OCI-M2 (cell line): ENCODE results near the gene ARHGEF19.

ENCODE experiments used
- DNase-seq: peaks from one replicate; lab custom pipeline; 2025; ENCODE audit not compliant: unreplicated experiment; lab: John Stamatoyannopoulos, UW

Gene ARHGEF19

DNA sequence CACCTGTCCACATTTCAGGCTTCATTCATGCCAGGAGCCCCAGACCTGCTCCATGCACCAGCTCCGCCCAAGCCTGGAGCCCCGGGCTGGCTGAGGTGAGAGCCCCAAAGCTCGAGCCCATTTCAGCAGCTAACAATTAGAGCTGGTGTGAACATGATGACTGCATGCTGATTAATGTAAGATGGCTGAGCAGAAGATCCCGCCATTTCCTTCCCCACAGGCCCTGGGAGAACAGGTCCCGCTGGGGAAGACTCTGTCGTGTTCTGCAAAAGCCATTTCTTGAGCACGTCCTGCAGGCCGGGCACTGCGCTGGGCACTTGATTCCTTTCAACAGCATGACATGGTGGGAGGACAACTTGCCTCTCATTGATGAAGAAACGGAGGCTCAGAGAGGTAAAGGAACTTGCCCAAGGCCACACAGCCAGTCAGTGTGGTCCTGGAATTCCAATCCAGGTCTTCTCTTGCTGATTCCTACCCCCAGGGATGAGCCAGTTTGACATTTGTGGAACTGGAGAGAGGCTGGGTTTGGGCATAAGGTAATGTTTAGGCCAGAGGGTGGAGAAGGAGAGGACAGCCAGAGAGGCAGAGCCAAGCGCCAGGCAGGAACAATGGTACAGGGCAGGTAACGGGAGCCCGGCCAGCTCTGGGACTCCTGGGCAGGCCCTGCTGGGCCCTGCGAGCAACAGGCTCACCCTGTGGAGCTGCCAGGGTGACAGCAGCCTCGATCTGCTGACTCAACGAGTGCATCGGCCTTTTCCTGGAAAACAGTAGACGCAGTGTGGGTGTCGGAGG, 28.5 kb downstream of the ARHGEF19 start:
- DNase-seq = no peak

DNA sequence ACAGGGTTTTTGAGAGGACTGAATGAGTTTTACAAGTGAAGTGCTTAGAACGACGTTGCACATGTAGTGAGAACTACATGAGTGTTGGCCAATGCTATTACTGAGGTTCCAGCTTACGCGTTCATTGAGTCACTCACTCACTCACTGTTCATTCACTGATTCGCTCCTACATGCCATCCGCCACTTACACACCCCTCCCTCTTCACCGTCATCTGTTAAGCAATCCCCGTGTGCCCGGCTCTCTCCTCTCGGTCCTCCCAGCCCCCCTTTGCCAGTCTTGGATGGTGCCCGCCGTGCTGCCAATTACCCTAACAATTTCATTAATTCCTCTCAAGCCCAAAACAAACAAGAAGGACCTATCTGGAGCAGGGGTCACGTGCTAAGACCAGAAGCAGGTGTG, 29.3 kb downstream of the ARHGEF19 start:
- DNase-seq = no peak

DNA sequence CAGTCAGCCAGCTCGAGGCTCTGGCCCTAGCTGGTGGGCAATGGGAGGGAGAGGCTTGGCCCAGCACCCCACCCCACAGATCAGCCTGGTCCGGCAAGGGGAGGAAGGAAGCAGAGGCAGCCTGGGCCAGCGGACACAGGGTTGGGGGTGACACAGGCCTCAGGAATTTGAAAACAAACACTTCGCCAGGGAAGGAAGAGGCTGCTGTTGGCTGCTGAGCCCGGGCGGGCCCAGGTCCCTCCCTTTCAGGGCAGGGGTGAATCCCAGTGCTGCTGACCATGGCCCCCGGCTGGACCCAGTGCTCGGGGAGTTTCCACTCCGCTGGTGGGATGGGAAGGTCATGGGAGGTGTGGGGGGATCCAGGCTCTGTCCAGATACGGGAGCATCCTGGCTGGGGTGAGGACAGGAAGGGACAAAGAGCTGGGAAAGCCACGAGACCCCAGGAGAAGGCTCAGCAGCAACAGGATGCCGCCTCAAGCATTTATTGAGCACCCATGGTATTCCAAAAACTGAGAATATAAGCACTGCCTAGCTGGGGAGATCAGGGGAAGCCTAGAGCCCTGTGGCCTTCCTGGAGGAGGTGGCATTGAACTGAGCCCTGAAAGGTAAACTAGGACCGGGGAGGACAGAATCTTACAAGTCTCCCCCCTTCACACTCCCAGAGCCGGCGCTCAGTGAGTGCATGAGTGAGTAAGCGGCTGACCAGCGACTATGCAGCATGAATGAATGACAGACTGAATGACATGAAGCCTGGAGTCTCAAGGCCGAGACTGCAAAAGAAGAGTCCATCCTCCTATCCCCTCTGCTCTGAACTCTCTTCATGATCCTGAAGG, 30.3 kb downstream of the ARHGEF19 start:
- no peak for DNase-seq

DNA sequence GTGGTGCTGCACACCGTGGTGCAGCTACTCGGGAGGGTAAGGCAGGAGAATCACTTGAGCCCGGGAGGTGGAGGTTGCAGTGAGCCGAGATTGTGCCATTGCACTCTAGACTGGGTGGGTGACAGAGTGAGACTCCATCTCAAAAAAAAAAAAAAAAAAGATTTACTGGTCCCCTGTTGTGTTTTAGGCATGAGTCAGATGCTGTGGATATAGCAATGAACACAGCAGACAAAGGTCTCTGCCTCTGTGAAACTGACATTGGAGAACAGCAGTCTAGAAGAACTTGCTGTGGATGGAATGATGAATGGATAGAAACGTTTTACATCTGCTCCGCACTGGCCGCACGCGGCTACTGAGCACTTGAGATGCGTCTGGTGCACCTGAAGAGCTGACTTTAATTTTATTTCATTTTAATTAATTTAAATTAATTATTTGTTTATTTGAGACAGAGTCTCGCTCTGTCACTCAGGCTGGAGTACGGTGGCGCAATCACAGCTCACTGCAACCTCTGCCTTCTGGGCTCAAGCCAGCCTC, 32.1 kb downstream of the ARHGEF19 start:
- DNase-seq = no peak

DNA sequence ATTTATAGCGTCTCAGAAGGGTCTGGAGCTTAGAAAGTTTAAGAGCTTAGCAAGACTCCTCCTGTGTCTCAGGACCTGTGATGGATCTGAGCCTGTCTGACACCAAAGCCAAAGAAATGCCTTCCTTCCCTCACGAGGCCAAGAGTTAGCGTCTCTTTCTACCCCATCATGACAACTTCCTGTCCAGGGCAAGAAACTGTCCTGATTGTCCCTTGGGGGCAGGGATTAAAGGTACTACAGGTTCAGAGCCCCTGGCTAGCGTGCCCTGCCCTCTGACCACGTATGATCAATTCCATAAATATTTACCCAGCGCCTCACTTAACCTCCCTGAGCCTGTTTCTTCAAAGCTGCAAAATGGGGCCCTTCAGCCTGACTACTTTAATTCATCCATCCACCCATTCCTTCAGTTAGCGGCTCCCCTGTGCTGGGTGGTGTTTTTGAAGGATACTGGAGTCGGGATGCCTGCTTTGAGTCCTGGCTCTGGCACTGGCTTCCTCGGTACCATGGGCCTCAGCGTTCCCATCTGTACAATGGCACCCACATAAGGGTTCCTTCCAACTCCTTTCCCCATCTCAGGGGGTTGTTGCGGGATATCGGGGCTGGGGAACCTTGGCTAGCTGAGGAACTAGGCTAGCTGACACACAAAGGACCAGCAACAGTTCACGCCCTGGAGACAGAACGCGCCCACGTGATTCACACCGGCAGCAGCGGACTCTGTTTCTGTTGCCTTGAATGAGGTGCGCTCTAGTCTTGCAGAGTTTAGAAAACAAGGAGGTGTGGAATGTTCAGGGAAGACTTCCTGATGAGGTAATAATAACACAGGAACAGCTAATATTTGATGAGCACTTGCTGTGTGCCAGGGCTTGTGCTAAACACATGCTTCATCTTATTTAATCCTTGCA, 33.6 kb downstream of the ARHGEF19 start:
- no peak for DNase-seq

DNA sequence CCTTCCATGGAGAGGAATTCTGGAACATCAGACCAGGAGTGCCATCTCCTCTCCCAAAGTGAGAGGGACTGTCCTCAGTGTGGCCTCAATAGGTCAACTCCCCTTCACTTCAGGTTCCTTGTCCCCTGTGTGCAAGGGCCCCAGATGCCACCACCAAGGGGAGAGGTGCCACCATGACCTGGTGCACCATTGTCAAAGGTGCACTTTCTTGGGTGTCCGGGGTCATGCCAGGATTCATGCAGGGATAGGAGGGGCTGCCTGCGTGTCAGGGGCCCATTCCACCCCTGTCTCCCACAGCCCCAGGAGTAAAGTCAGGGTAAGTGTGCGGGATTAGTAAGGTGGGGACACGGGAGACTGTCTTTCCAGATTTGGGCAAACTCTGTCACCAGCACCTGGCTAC, 35.1 kb downstream of the ARHGEF19 start:
- DNase-seq = no peak

GRCh38 chr1:16176653-16177052, 35.8 kb downstream of the ARHGEF19 start:
- no peak for DNase-seq

- no peak for DNase-seq
Measured at GRCh38 chr1:16175610-16176553, 36.6 kb downstream of the ARHGEF19 start.

GRCh38 chr1:16174886-16175598, 37.4 kb downstream of the ARHGEF19 start:
- no peak for DNase-seq

- DNase-seq = no peak
Measured at GRCh38 chr1:16174261-16174868, 38.1 kb downstream of the ARHGEF19 start.

DNA sequence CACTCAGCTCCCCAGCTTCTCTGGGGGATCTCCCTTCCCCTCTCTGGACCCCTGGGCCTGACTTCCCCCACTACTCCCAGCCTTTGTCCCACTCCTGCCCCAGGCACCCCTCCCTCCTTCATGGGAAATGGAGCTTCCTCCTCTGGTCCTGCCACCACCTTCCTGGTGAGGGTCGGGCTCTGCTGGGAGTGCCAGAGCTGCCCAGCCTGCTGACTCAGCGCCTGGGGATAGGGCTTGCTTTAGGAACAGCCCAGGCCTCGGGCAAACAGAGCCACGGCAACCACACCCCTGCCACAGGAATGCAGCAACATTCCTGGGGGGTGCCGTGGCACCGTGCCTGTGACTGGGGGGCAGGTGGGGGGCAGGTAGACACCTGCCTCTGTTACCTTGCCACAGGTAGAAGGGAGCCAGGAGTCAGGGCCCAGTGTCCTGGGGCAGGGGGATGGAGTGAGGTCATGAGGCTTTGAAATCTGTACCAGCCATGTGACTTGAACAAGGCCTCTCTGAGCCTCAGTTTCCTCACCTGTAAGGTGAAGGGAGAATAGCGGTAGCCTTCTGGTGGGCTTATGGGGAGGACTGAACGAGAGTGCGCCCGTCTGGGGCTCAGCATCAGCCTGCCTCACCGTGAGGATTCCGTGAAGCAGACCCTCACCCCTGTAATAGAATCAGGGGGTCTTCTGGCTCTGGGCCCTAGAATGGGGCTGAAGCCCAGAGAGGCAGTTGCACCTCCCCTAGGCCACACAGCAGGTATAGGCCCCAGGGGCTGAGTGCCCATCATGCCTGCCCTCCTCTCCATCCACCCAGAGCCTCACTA, 38.8 kb downstream of the ARHGEF19 start:
- DNase-seq = no peak

- DNase-seq = no peak
Measured at GRCh38 chr1:16172964-16173446, 39.4 kb downstream of the ARHGEF19 start.

GRCh38 chr1:16172218-16172830, 40.1 kb downstream of the ARHGEF19 start:
- no peak for DNase-seq

GRCh38 chr1:16171314-16172151, 40.9 kb downstream of the ARHGEF19 start:
- DNase-seq = no peak

- DNase-seq = no peak
Measured at GRCh38 chr1:16170283-16170673, 42.2 kb downstream of the ARHGEF19 start.

GRCh38 chr1:16168622-16169360, 43.7 kb downstream of the ARHGEF19 start:
- no peak for DNase-seq
